OCI-LY7 (cell line): ENCODE measurements around the gene MRGPRX1. TPM values are rescaled to one million over a fixed set of nuclear protein-coding genes. Genes with fewer than 3 reads are reported as not detected.

Source experiments
- BruUV-seq: library from RNA; stranded (reverse); fragments of 400-500 nt; replicated peaks from 2 replicates; lab custom pipeline; 2021; lab: Mats Ljungman, UMichigan
- CTCF ChIA-PET: fragments of 300-600 bp; sonication (Branson Sonifier 250); formaldehyde crosslinking; loops from one replicate; lab custom pipeline; 2022; ENCODE audit warnings: antibody characterized with exemption; ENCODE audit not compliant: unreplicated experiment; lab: Charles Lee
- POLR2A ChIA-PET: fragments of 300-600 bp; sonication (Branson Sonifier 250); formaldehyde crosslinking; loops from one replicate; lab custom pipeline; 2022; ENCODE audit warnings: antibody characterized with exemption; lab: Charles Lee
- DNase-seq: peaks from one replicate; pipeline ENCODE4 v3.0.0-alpha.2; 2015; ENCODE audit warnings: low spot score
- H2AFZ ChIP-seq: fragments of 200-600 bp; sonication (generic), shearing (Covaris generic); 2 replicates; pipeline ENCODE4 v1.6.1; 2014; ENCODE audit warnings: mild to moderate bottlenecking, antibody characterized with exemption, low read length, moderate library complexity
- H3K27ac ChIP-seq: fragments of 200-600 bp; sonication (generic); 2 replicates; pipeline ENCODE4 v1.5.1; 2014; ENCODE audit warnings: mixed run types, low read depth, mild to moderate bottlenecking, moderate library complexity, low read length, inconsistent platforms; ENCODE audit not compliant: poor library complexity, severe bottlenecking
- H3K36me3 ChIP-seq: fragments of 200-600 bp; sonication (generic); 2 replicates; pipeline ENCODE4 v1.6.1; 2014; ENCODE audit warnings: mild to moderate bottlenecking, antibody characterized with exemption, low read length, moderate library complexity, mixed read lengths; ENCODE audit not compliant: insufficient read depth
- H3K4me1 ChIP-seq: fragments of 200-600 bp; sonication (generic); 2 replicates; pipeline ENCODE4 v1.5.1; 2014; ENCODE audit warnings: mild to moderate bottlenecking, low read length; ENCODE audit not compliant: insufficient read depth, poor library complexity, severe bottlenecking
- H3K4me2 ChIP-seq: fragments of 200-600 bp; sonication (generic); 2 replicates; pipeline ENCODE4 v1.6.1; 2014; ENCODE audit warnings: mild to moderate bottlenecking, low read length
- H3K4me3 ChIP-seq: fragments of 200-600 bp; sonication (generic); 2 replicates; pipeline ENCODE4 v1.5.1; 2014; ENCODE audit warnings: mild to moderate bottlenecking, low read depth, low read length; ENCODE audit not compliant: poor library complexity, severe bottlenecking
- H3K79me2 ChIP-seq: fragments of 200-600 bp; sonication (generic); 2 replicates; pipeline ENCODE4 v1.6.1; 2016; ENCODE audit warnings: low read depth, mild to moderate bottlenecking, low read length, moderate library complexity, mixed read lengths; ENCODE audit not compliant: insufficient read depth
- H3K9me2 ChIP-seq: fragments of 200-600 bp; sonication (generic); 2 replicates; pipeline ENCODE4 v1.6.1; 2016; ENCODE audit warnings: mild to moderate bottlenecking, low read length, mixed read lengths; ENCODE audit not compliant: insufficient read depth
- H3K9me3 ChIP-seq: fragments of 200-600 bp; sonication (generic); 2 replicates; pipeline ENCODE4 v1.6.1; 2014; ENCODE audit warnings: mild to moderate bottlenecking, mixed run types, low read length, mixed read lengths
- H4K20me1 ChIP-seq: fragments of 200-600 bp; sonication (generic); 2 replicates; pipeline ENCODE4 v1.6.1; 2014; ENCODE audit warnings: mild to moderate bottlenecking, antibody characterized with exemption, low read length, moderate library complexity, mixed read lengths; ENCODE audit not compliant: insufficient read depth
- CTCF ChIP-seq: fragments of 200-600 bp; sonication (generic); conservative IDR thresholded peaks from 2 replicates; pipeline ENCODE4 v1.5.1; 2014; ENCODE audit warnings: mild to moderate bottlenecking, antibody characterized with exemption, low read length, moderate library complexity, mixed read lengths
- EZH2phosphoT487 ChIP-seq: fragments of 200-600 bp; sonication (generic); IDR thresholded peaks from 2 replicates; pipeline ENCODE4 v1.6.1; 2018; ENCODE audit warnings: low read depth, borderline replicate concordance, mild to moderate bottlenecking, mixed run types, antibody characterized with exemption, low read length, moderate library complexity, mixed read lengths
- intact Hi-C: fragments of 100-400 bp; cut with micrococcal nuclease; formaldehyde crosslinking; loops from one replicate; pipeline ENCODE4 v1.10.0; 2022; ENCODE audit not compliant: unreplicated experiment
- total RNA-seq, 2 experiments: library from RNA; depleted of rRNA in 1 of 2; stranded (reverse); fragments of >200 nt in 1 of 2; shearing (Covaris generic) in 1 of 2; gene quantifications; 2 replicates each; pipeline ENCODE4 v1.2.3, GENCODE V29; 2014 to 2022

The MRGPRX1 gene
- total RNA-seq, 2 experiments from 2014 or later = not detected

GRCh38 chr11:18981897-18982296, 42.7 kb upstream of the MRGPRX1 start:
- CTCF ChIA-PET = no interaction called here
- intact Hi-C loops = no loop called here
- H3K9me3 ChIP-seq = no peaks in the 10 kb centered on the region

GRCh38 chr11:18974192-18974591, 35.0 kb upstream of the MRGPRX1 start:
- Histone ChIP-seq H2AFZ (no peak overlapping the region), H3K9me3 (no peaks in the 10 kb centered on the region), H3K27ac (no peak overlapping the region), H3K36me3 (no peaks in the 10 kb centered on the region), H3K4me3 (no peak overlapping the region), H4K20me1 (no peaks in the 10 kb centered on the region), H3K9me2 (no peaks in the 10 kb centered on the region), H3K79me2 (no peaks in the 10 kb centered on the region), H3K4me1 (no peaks in the 10 kb centered on the region), H3K4me2 (no peak overlapping the region)
- CTCF ChIA-PET = no interaction called here
- TF ChIP-seq CTCF (no peak), EZH2phosphoT487 (no peak)
- intact Hi-C loops = no loop called here
- POLR2A ChIA-PET = interaction anchor here (0.5 kb wide), 1 partner anchor 377 kb away, joined by 5 read pairs; no protein-coding TSS in a partner anchor
- no peak for DNase-seq
- no TSS peak for BruUV-seq

More at GRCh38 chr11:18981897-18982296, 42.7 kb upstream of the MRGPRX1 start:
- BruUV-seq = no TSS peak
- Histone ChIP-seq H3K4me2 (no peak overlapping the region), H3K4me1 (no peaks in the 10 kb centered on the region), H3K4me3 (no peak overlapping the region), H4K20me1 (no peaks in the 10 kb centered on the region), H2AFZ (no peak overlapping the region), H3K27ac (no peak overlapping the region), H3K9me2 (no peaks in the 10 kb centered on the region), H3K79me2 (no peaks in the 10 kb centered on the region), H3K36me3 (no peaks in the 10 kb centered on the region)
- TF ChIP-seq CTCF (no peak), EZH2phosphoT487 (no peak)
- POLR2A ChIA-PET = interaction anchor here (0.7 kb wide), 1 partner anchor 1038 kb away, joined by 3 read pairs; no protein-coding TSS in a partner anchor
- DNase-seq = no peak

GRCh38 chr11:18972336-18972735, 33.1 kb upstream of the MRGPRX1 start:
- Histone ChIP-seq H3K36me3 (no peaks in the 10 kb centered on the region), H2AFZ (no peak overlapping the region), H3K4me3 (no peak overlapping the region), H3K4me1 (no peaks in the 10 kb centered on the region), H3K9me2 (no peaks in the 10 kb centered on the region), H3K79me2 (no peaks in the 10 kb centered on the region), H4K20me1 (no peaks in the 10 kb centered on the region), H3K4me2 (no peak overlapping the region), H3K9me3 (no peaks in the 10 kb centered on the region), H3K27ac (no peak overlapping the region)
- no peak for DNase-seq
- POLR2A ChIA-PET = no interaction called here
- TF ChIP-seq EZH2phosphoT487 = no peak
- no peak for TF ChIP-seq CTCF
- intact Hi-C loops = no loop called here
- BruUV-seq = no TSS peak
- CTCF ChIA-PET = no interaction called here
